HCT116 (cell line): ENCODE data around the gene AKAP13.

Source experiments
- EZH2 ChIP-seq: fragments of 200-600 bp; sonication (generic); IDR thresholded peaks from 2 replicates; pipeline ENCODE4 v1.6.1; 2017; ENCODE audit warnings: antibody characterized with exemption, mixed run types
- POLR2AphosphoS5 ChIP-seq: IDR thresholded peaks from 2 replicates; pipeline ENCODE4 v1.6.1; 2011; ENCODE audit warnings: mild to moderate bottlenecking, low read depth, low read length, moderate library complexity
- SRF ChIP-seq: IDR thresholded peaks from 2 replicates; pipeline ENCODE4 v1.6.1; 2012; ENCODE audit warnings: low read depth
- TF ChIP-seq, protein P1 (sequence below), 3 experiments: fragments of 200-600 bp in 1 of 3; sonication (generic) in 1 of 3; IDR thresholded peaks in 2 of 3; conservative IDR thresholded peaks in 1 of 3; 2 replicates each; pipeline ENCODE4 v1.5.1; 2012 to 2017; ENCODE audit warnings: low read depth in 2 of 3, low read length in 2 of 3, antibody characterized with exemption in 1 of 3, borderline replicate concordance in 1 of 3, control low read depth in 1 of 3, mild to moderate bottlenecking in 1 of 3, mixed read lengths in 1 of 3, mixed run types in 1 of 3, moderate library complexity in 1 of 3; ENCODE audit not compliant: insufficient read depth in 1 of 3
- TF ChIP-seq, protein P2 (sequence below): IDR thresholded peaks from 2 replicates; pipeline ENCODE4 v1.6.1; 2012; ENCODE audit warnings: low read depth

DNA sequence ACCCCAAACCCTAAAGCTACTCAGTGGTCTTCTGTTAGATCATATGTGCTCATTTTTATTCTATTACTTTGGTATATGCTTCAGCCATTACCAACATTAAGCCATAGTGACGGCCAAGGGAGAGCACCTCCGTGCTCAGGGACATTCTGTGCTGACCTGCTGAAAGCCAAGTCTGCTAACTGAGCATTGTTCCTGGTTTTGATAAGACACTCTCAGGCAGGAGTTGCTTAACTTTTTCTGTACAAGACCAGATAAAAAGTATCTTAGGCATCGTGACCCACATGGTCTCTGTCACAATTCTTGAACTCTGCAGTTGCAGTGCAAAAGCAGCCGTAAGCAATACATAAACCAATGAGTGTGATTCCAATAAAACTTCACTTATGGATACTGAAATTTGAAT is 313.7 kb downstream of the AKAP13 start:
- TF ChIP-seq, protein P1, sequence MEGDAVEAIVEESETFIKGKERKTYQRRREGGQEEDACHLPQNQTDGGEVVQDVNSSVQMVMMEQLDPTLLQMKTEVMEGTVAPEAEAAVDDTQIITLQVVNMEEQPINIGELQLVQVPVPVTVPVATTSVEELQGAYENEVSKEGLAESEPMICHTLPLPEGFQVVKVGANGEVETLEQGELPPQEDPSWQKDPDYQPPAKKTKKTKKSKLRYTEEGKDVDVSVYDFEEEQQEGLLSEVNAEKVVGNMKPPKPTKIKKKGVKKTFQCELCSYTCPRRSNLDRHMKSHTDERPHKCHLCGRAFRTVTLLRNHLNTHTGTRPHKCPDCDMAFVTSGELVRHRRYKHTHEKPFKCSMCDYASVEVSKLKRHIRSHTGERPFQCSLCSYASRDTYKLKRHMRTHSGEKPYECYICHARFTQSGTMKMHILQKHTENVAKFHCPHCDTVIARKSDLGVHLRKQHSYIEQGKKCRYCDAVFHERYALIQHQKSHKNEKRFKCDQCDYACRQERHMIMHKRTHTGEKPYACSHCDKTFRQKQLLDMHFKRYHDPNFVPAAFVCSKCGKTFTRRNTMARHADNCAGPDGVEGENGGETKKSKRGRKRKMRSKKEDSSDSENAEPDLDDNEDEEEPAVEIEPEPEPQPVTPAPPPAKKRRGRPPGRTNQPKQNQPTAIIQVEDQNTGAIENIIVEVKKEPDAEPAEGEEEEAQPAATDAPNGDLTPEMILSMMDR (IDR thresholded peaks at IDR 0.05 in 2 of 3, conservative IDR thresholded peaks at IDR 0.05 in 1 of 3; ENCODE audit: borderline replicate concordance in 1 of 3, insufficient read depth in 1 of 3, low read depth in 2 of 3, low read length in 2 of 3): no peak
- TF ChIP-seq, protein P2, sequence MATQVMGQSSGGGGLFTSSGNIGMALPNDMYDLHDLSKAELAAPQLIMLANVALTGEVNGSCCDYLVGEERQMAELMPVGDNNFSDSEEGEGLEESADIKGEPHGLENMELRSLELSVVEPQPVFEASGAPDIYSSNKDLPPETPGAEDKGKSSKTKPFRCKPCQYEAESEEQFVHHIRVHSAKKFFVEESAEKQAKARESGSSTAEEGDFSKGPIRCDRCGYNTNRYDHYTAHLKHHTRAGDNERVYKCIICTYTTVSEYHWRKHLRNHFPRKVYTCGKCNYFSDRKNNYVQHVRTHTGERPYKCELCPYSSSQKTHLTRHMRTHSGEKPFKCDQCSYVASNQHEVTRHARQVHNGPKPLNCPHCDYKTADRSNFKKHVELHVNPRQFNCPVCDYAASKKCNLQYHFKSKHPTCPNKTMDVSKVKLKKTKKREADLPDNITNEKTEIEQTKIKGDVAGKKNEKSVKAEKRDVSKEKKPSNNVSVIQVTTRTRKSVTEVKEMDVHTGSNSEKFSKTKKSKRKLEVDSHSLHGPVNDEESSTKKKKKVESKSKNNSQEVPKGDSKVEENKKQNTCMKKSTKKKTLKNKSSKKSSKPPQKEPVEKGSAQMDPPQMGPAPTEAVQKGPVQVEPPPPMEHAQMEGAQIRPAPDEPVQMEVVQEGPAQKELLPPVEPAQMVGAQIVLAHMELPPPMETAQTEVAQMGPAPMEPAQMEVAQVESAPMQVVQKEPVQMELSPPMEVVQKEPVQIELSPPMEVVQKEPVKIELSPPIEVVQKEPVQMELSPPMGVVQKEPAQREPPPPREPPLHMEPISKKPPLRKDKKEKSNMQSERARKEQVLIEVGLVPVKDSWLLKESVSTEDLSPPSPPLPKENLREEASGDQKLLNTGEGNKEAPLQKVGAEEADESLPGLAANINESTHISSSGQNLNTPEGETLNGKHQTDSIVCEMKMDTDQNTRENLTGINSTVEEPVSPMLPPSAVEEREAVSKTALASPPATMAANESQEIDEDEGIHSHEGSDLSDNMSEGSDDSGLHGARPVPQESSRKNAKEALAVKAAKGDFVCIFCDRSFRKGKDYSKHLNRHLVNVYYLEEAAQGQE: no peak
- TF ChIP-seq POLR2AphosphoS5 (no peak), EZH2 (no peak), SRF (no peak)
